Measurements from ENCODE around the gene LRBA.

DNA sequence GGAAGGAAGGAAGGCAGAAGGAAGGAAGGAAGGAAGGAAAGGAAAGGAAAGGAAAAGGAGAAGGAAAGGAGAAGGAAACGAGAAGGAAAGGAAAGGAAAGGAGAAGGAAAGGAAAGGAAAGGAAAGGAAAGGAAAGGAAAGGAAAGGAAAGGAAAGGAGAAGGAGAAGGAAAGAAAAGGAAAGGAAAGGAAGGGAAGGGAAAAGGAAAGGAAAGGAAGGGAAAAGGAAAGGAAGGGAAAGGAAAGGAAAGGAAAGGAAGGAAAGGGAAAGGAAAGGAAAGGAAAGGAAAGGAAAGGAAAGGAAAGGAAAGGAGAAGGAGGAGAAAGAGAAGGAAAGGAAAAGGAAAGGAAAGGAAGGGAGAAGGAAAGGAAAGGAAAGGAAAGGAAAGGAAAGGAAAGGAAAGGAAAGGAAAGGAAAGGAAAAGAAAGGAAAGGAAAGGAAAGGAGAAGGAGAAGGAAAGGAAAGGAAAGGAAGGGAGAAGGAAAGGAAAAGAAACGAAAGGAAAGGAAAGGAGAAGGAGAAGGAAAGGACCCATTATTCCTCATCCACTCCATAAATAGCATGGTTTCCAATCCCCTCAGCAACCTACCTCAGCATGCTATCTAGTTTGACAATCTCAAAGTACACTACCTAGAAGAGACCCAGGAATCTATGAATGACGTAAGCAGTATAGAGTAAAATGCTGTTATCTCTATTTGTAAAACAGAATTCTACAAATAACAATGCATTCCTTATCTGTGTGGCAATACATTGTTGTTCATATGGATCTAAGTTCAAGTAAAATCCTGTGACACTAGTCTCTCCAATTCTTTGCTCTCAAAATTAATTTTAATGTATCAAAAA lies 209.7 kb downstream of the LRBA start:
- TF ChIP-seq, protein P1, sequence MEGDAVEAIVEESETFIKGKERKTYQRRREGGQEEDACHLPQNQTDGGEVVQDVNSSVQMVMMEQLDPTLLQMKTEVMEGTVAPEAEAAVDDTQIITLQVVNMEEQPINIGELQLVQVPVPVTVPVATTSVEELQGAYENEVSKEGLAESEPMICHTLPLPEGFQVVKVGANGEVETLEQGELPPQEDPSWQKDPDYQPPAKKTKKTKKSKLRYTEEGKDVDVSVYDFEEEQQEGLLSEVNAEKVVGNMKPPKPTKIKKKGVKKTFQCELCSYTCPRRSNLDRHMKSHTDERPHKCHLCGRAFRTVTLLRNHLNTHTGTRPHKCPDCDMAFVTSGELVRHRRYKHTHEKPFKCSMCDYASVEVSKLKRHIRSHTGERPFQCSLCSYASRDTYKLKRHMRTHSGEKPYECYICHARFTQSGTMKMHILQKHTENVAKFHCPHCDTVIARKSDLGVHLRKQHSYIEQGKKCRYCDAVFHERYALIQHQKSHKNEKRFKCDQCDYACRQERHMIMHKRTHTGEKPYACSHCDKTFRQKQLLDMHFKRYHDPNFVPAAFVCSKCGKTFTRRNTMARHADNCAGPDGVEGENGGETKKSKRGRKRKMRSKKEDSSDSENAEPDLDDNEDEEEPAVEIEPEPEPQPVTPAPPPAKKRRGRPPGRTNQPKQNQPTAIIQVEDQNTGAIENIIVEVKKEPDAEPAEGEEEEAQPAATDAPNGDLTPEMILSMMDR (IDR thresholded peaks at IDR 0.05): no peak
- TF ChIP-seq POLR2A (IDR thresholded peaks at IDR 0.05): no peak
- no peak for TF ChIP-seq EP300 (IDR thresholded peaks at IDR 0.05)

Measured in ovary (tissue), 3 donors.